B cell (primary cell): ENCODE measurements around the gene TECTA. TPM values are rescaled to one million over a fixed set of nuclear protein-coding genes. Genes with fewer than 3 reads are reported as not detected.

Experiments
- ATAC-seq: fragments of 200-7000 bp; cut with Tn5 transposase; one replicate; pipeline ENCODE4 v1.10.0; 2021; ENCODE audit warnings: low read depth, mild to moderate bottlenecking, moderate number of reproducible peaks, moderate library complexity
- CTCF ChIA-PET: fragments of 350-600 bp; sonication (Branson Sonifier 250); formaldehyde crosslinking; loops from one replicate; lab custom pipeline; 2021; ENCODE audit warnings: antibody characterized with exemption, inconsistent platforms; lab: Charles Lee
- POLR2A ChIA-PET: fragments of 350-600 bp; sonication (Branson Sonifier 250); formaldehyde crosslinking; loops from one replicate; lab custom pipeline; 2021; ENCODE audit warnings: antibody characterized with exemption; lab: Charles Lee
- DNase-seq: peaks from one replicate; pipeline ENCODE4 v3.0.0; 2013
- H2AFZ ChIP-seq: 2 replicates; pipeline ENCODE4 v1.6.1; 2012; ENCODE audit warnings: mild to moderate bottlenecking, low read depth, low read length; ENCODE audit not compliant: insufficient read depth, poor library complexity, severe bottlenecking
- H3K27ac ChIP-seq, 2 donors: 1 replicate in 1 of 2; 2 replicates in 1 of 2; pipeline ENCODE4 v1.5.1; 2012 to 2013; ENCODE audit warnings: low read length in 2 of 2, mild to moderate bottlenecking in 2 of 2, moderate library complexity in 1 of 2
- H3K27me3 ChIP-seq, 4 experiments: fragments of 200-600 bp in 1 of 4; sonication (generic) in 1 of 4; replicated peaks in 1 of 4; 1 replicate in 2 of 4; 2 replicates in 2 of 4; pipeline versions ENCODE4 v1.6.1 to v1.7.0; 2013 to 2016; ENCODE audit warnings: low read length in 3 of 4, mild to moderate bottlenecking in 2 of 4, mixed read lengths in 1 of 4, moderate library complexity in 1 of 4; ENCODE audit not compliant: insufficient read depth in 4 of 4, control insufficient read depth in 3 of 4; ENCODE audit errors: control extremely low read depth in 1 of 4
- H3K36me3 ChIP-seq, 2 experiments: replicated peaks in 1 of 2; 1 replicate in 1 of 2; 2 replicates in 1 of 2; pipeline versions ENCODE4 v1.6.1 to v1.7.1; 2013; ENCODE audit warnings: low read length in 1 of 2; ENCODE audit not compliant: insufficient read depth in 2 of 2, control insufficient read depth in 1 of 2; ENCODE audit errors: control extremely low read depth in 1 of 2, extremely low read depth in 1 of 2
- H3K4me1 ChIP-seq, 2 donors: fragments of 200-600 bp in 1 of 2; sonication (generic) in 1 of 2; 1 replicate in 1 of 2; 2 replicates in 1 of 2; pipeline versions ENCODE4 v1.5.1 to v1.6.1; 2013 to 2017; ENCODE audit warnings: low read length in 2 of 2; ENCODE audit not compliant: control insufficient read depth in 2 of 2, insufficient read depth in 2 of 2
- H3K4me2 ChIP-seq: replicated peaks from 2 replicates; pipeline ENCODE3; 2012; ENCODE audit warnings: mild to moderate bottlenecking, low read depth, low read length; ENCODE audit not compliant: poor library complexity, severe bottlenecking
- H3K4me3 ChIP-seq, 5 experiments: fragments of 200-600 bp in 1 of 5; sonication (generic) in 1 of 5; 1 replicate in 3 of 5; 2 replicates in 2 of 5; pipeline versions ENCODE4 v1.5.1 to v1.7.0; 2011 to 2016; ENCODE audit warnings: low read length in 4 of 5, mild to moderate bottlenecking in 4 of 5, low read depth in 2 of 5, control low read depth in 1 of 5, moderate library complexity in 1 of 5; ENCODE audit not compliant: insufficient read depth in 1 of 5; ENCODE audit errors: control extremely low read depth in 1 of 5, extremely low read depth in 1 of 5
- H3K79me2 ChIP-seq: fragments of 200-600 bp; sonication (generic); one replicate; pipeline ENCODE4 v1.6.0; 2016; ENCODE audit warnings: low read length; ENCODE audit not compliant: control insufficient read depth, insufficient read depth
- H3K9ac ChIP-seq: fragments of 200-600 bp; sonication (generic); 2 replicates; pipeline ENCODE4 v1.6.1; 2017; ENCODE audit warnings: mild to moderate bottlenecking, low read length, moderate library complexity
- H3K9me3 ChIP-seq, 3 donors: one replicate each; pipeline versions ENCODE4 v1.6.1 to v1.7.1; 2013; ENCODE audit warnings: low read length in 2 of 3; ENCODE audit not compliant: control insufficient read depth in 2 of 3, insufficient read depth in 1 of 3; ENCODE audit errors: control extremely low read depth in 1 of 3
- H4K20me1 ChIP-seq: 2 replicates; pipeline ENCODE4 v1.6.0; 2012; ENCODE audit warnings: mild to moderate bottlenecking, low read length; ENCODE audit not compliant: insufficient read depth, control insufficient read depth, poor library complexity, severe bottlenecking
- H3K27ac Mint-ChIP-seq: one replicate; pipeline ENCODE4 v1.8.0; 2021; ENCODE audit warnings: mixed read lengths
- H3K27me3 Mint-ChIP-seq: one replicate; pipeline ENCODE4 v1.8.0; 2021; ENCODE audit warnings: mixed read lengths
- H3K4me1 Mint-ChIP-seq: one replicate; pipeline ENCODE4 v1.8.0; 2021; ENCODE audit warnings: mixed read lengths
- H3K4me3 Mint-ChIP-seq: one replicate; pipeline ENCODE4 v1.8.0; 2021; ENCODE audit warnings: mixed read lengths
- H3K9me3 Mint-ChIP-seq: one replicate; pipeline ENCODE4 v1.8.0; 2022; ENCODE audit warnings: mixed read lengths; ENCODE audit not compliant: insufficient read depth
- CTCF ChIP-seq: fragments of 200-600 bp; IDR thresholded peaks from one replicate; pipeline ENCODE4 v1.8.0; 2022; ENCODE audit warnings: antibody characterized with exemption, mild to moderate bottlenecking
- EZH2 ChIP-seq: IDR thresholded peaks from 2 replicates; pipeline ENCODE4 v1.6.1; 2012; ENCODE audit warnings: borderline replicate concordance, low read depth, mild to moderate bottlenecking, moderate library complexity, low read length; ENCODE audit not compliant: insufficient read depth, poor library complexity, severe bottlenecking
- WGBS: methylation state at CpG from one replicate; pipeline ENCODE4 v1.1.5; 2013; ENCODE audit warnings: missing lambda C conversion rate; ENCODE audit not compliant: insufficient coverage; 5-methylcytosine and 5-hydroxymethylcytosine counted together
- intact Hi-C: fragments of 100-400 bp; cut with micrococcal nuclease; formaldehyde crosslinking; loops from one replicate; pipeline ENCODE4 v1.10.0; 2022
- polyA plus RNA-seq: library from polyadenylated mRNA; depleted of rRNA; stranded (reverse); fragments of >200 nt; gene quantifications from 2 replicates; pipeline ENCODE4 v1.2.3, GENCODE V29; 2012
- total RNA-seq, 2 donors: library from RNA; stranded (reverse); fragments of 120-200 nt in 1 of 2; gene quantifications; 1 replicate in 1 of 2; 2 replicates in 1 of 2; pipeline versions ENCODE4 v1.2.3 to v1.2.4, GENCODE V29; 2013 to 2022

TECTA gene
- total and polyA plus RNA-seq, 2 donors (not counting 1 experiment from before 2014, with no cell fraction given), result 0.47 to 0.51 TPM

- Histone ChIP-seq H3K27me3 (peaks cover 0 to 15% (median 4%) of the 10 kb centered on the region in 4 experiments), H2AFZ (no peak overlapping the region), H3K4me2 (no peak overlapping the region), H3K36me3 (no peaks in the 10 kb centered on the region), H3K79me2 (no peaks in the 10 kb centered on the region), H3K4me3 (no peak overlapping the region), H3K9ac (no peak overlapping the region), H4K20me1 (no peaks in the 10 kb centered on the region), H3K4me1 (no peaks in the 10 kb centered on the region), H3K27ac (no peak overlapping the region), H3K9me3 (peaks cover 0 to 2% (median 0%) of the 10 kb centered on the region in 3 donors)
- TF ChIP-seq CTCF (no peak), EZH2 (no peak)
- Mint-ChIP-seq H3K9me3 (no peaks in the 10 kb centered on the region), H3K27ac (no peak overlapping the region), H3K27me3 (peaks cover 42% of the 10 kb centered on the region), H3K4me1 (no peaks in the 10 kb centered on the region), H3K4me3 (no peak overlapping the region)
- POLR2A ChIA-PET, result no interaction called here
- no peak for DNase-seq
- intact Hi-C loops, result no loop called here
- CTCF ChIA-PET, result no interaction called here
- ATAC-seq, result no peak
Measured at GRCh38 chr11:121188776-121189175, 87.7 kb downstream of the TECTA start.

GRCh38 chr11:121191818-121192217, 90.8 kb downstream of the TECTA start:
- WGBS, result 87% methylated on average over 5 of the region's 5 CpGs
- Mint-ChIP-seq H3K27ac (no peak overlapping the region), H3K4me1 (peaks cover 8% of the 10 kb centered on the region), H3K4me3 (no peak overlapping the region), H3K9me3 (no peaks in the 10 kb centered on the region), H3K27me3 (peaks cover 54% of the 10 kb centered on the region)
- Histone ChIP-seq H4K20me1 (no peaks in the 10 kb centered on the region), H3K4me2 (no peak overlapping the region), H3K27me3 (peaks cover 0 to 25% (median under 1%) of the 10 kb centered on the region in 4 experiments), H3K4me1 (peaks cover 5% of the 10 kb centered on the region in 2 donors), H3K27ac (no peak overlapping the region), H3K9me3 (peaks cover 0 to 2% (median 0%) of the 10 kb centered on the region in 3 donors), H2AFZ (no peak overlapping the region), H3K36me3 (no peaks in the 10 kb centered on the region), H3K4me3 (no peak overlapping the region), H3K9ac (no peak overlapping the region), H3K79me2 (no peaks in the 10 kb centered on the region)
- ChIA-PET POLR2A (no interaction called here), CTCF (interaction anchor here (0.7 to 1.2 kb wide), 4 partner anchors 10 to 561 kb away, joined by 3 read pairs; no protein-coding TSS in a partner anchor)
- DNase-seq (no peak), ATAC-seq (no peak)
- TF ChIP-seq CTCF, result no peak
- TF ChIP-seq EZH2, result no peak
- intact Hi-C loops, result no loop called here
